ENCODE measurements around the gene RILPL2. TPM values are rescaled to one million over a fixed set of nuclear protein-coding genes. Genes with fewer than 3 reads are reported as not detected.
"Not testable (repeated sequence)": the region's sequence is repeated elsewhere in the genome, so short reads cannot be mapped to it uniquely, and the experiment has no call there.

The RILPL2 gene
- polyA plus RNA-seq, 3 donors = 19.3 to 25.1 (median 21.0) TPM

DNA sequence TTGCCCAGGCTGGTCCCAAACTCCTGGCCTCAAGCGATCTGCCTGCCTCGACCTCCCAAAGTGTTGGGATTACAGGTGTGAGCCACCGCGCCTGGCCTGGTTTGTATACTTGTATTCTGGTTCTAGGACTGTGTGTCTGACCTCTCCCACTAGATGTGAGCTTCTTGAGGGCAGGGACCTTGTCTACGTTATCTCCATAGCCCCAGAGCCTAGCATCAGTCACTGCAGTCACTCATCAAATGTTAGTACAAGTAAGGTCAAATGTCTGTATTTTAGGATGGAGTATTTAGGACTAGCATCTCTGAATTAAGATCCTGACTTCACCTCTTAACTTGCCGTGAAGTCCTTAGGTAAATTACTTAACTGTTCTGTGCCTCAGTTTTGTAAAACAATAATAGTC lies 2.9 kb downstream of the RILPL2 start:
- H3K4me3 Mint-ChIP-seq = peak overlapping the region; percentile 98 to 99
- Histone ChIP-seq H3K4me3 (replicated peaks in 1 of 3; ENCODE audit: low read depth in 2 of 3, low read length in 3 of 3) (peak overlapping the region; percentile 72 to 98 (median 93)), H2AFZ (ENCODE audit: insufficient read depth, low read depth, low read length, poor library complexity, severe bottlenecking) (no peak overlapping the region), H3K27me3 (ENCODE audit: control insufficient read depth in 2 of 2, insufficient read depth in 2 of 2, low read length in 2 of 2) (no peaks in the 10 kb centered on the region), H3K9me3 (replicated peaks in 1 of 2; ENCODE audit: control insufficient read depth in 1 of 2, insufficient read depth in 1 of 2, low read length in 2 of 2) (no peaks in the 10 kb centered on the region), H3K4me2 (replicated peaks; ENCODE audit: extremely low read depth, low read length, poor library complexity, severe bottlenecking) (peak overlapping the region; percentile 70), H3K9ac (ENCODE audit: insufficient read depth, low read length, poor library complexity, severe bottlenecking) (peak overlapping the region; percentile 96), H3K79me2 (ENCODE audit: insufficient read depth, low read length) (peaks cover 90% of the 10 kb centered on the region), H4K20me1 (ENCODE audit: insufficient read depth, low read length) (peaks cover 75% of the 10 kb centered on the region), H3K27ac (ENCODE audit: low read depth in 1 of 2, low read length in 2 of 2) (peak overlapping the region; percentile 96 to 97), H3K4me1 (ENCODE audit: control insufficient read depth in 1 of 2, insufficient read depth in 2 of 2, low read length in 2 of 2) (peaks cover 56 to 58% of the 10 kb centered on the region in 2 donors), H3K36me3 (replicated peaks in 1 of 2; ENCODE audit: control insufficient read depth in 1 of 2, insufficient read depth in 2 of 2, low read length in 2 of 2) (peaks cover 14 to 26% of the 10 kb centered on the region in 2 donors)
- TF ChIP-seq, protein P1, sequence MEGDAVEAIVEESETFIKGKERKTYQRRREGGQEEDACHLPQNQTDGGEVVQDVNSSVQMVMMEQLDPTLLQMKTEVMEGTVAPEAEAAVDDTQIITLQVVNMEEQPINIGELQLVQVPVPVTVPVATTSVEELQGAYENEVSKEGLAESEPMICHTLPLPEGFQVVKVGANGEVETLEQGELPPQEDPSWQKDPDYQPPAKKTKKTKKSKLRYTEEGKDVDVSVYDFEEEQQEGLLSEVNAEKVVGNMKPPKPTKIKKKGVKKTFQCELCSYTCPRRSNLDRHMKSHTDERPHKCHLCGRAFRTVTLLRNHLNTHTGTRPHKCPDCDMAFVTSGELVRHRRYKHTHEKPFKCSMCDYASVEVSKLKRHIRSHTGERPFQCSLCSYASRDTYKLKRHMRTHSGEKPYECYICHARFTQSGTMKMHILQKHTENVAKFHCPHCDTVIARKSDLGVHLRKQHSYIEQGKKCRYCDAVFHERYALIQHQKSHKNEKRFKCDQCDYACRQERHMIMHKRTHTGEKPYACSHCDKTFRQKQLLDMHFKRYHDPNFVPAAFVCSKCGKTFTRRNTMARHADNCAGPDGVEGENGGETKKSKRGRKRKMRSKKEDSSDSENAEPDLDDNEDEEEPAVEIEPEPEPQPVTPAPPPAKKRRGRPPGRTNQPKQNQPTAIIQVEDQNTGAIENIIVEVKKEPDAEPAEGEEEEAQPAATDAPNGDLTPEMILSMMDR (IDR thresholded peaks at IDR 0.05) = no peak
- DNase-seq = no peak
- H3K9me3 Mint-ChIP-seq = peaks cover 0 to 2% (median 0%) of the 10 kb centered on the region in 7 donors
- peak overlapping the region; percentile 98 to 100 (median 99) for H3K27ac Mint-ChIP-seq
- intact Hi-C loops (cut with micrococcal nuclease) = loop anchor here (2.0 to 5.0 kb wide), 3 partner anchors 15 to 46 kb away; no protein-coding TSS in a partner anchor
- H3K27me3 Mint-ChIP-seq (ENCODE audit: low read depth in 3 of 3) = no peaks in the 10 kb centered on the region
- peaks cover 55% of the 10 kb centered on the region for H3K4me1 Mint-ChIP-seq
- H3K36me3 Mint-ChIP-seq = peaks cover 29 to 49% of the 10 kb centered on the region in 2 donors
- no CpG with 5 or more reads among the region's 6 CpGs for WGBS (ENCODE audit: insufficient coverage)

DNA sequence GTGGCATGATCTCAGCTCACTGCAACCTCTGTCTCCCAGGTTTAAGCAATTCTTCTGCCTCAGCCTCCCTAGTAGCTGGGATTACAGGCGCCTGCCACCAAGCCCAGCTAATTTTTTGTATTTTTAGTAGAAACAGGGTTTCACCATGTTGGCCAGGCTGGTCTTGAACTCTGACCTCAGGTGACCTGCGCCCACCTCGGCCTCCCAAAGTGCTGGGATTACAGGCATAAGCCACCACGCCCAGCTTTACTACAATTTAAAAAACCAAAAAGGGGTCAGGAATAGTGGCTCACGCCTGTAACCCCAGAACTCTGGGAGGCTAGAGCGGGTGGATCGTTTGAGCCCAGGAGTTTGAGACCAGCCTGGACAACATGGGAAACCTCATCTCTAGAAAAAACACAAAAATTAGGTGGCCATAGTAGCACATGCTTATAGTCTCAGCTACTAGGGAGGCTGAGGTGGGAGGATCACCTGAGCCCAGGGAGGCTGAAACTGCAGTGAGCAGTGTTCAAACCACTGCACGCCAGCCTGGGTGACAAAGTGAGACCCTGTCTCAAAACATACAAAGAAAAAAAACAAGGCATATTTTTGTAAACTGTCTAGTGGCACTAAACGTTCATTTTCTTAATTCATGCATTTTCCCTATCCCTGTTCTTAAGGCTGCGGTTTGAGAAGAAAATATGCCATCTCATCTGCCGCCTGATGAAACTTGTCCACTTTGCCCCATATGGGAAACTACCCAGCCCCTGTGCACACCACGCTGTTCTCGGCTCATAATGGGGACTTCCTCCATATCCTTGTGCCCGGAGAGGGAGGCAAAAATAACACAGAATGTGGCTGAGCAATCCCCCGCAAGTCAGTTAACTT lies 4.3 kb downstream of the RILPL2 start:
- peak overlapping the region; percentile 72 to 98 (median 93) for H3K4me3 ChIP-seq (replicated peaks in 1 of 3; ENCODE audit: low read depth in 2 of 3, low read length in 3 of 3)
- Mint-ChIP-seq H3K4me1 (peaks cover 48% of the 10 kb centered on the region), H3K4me3 (peak overlapping the region; percentile 98 to 99), H3K27ac (peak overlapping the region; percentile 98 to 100 (median 99)), H3K36me3 (peaks cover 41 to 64% of the 10 kb centered on the region in 2 donors)
- H4K20me1 ChIP-seq (ENCODE audit: insufficient read depth, low read length) = peaks cover 89% of the 10 kb centered on the region
- H2AFZ ChIP-seq (ENCODE audit: insufficient read depth, low read depth, low read length, poor library complexity, severe bottlenecking); H3K9me3 Mint-ChIP-seq; H3K9me3 ChIP-seq (replicated peaks in 1 of 2; ENCODE audit: control insufficient read depth in 1 of 2, insufficient read depth in 1 of 2, low read length in 2 of 2); H3K27me3 Mint-ChIP-seq (ENCODE audit: low read depth in 3 of 3); H3K27me3 ChIP-seq (ENCODE audit: control insufficient read depth in 2 of 2, insufficient read depth in 2 of 2, low read length in 2 of 2): not testable (repeated sequence)
- DNase-seq = peak; percentile 90 to 98 (median 91)
- peak overlapping the region; percentile 70 for H3K4me2 ChIP-seq (replicated peaks; ENCODE audit: extremely low read depth, low read length, poor library complexity, severe bottlenecking)
- H3K4me1 ChIP-seq (ENCODE audit: control insufficient read depth in 1 of 2, insufficient read depth in 2 of 2, low read length in 2 of 2) = peaks cover 47 to 50% of the 10 kb centered on the region in 2 donors
- WGBS (ENCODE audit: insufficient coverage) = 48% methylated on average over 6 of the region's 15 CpGs
- intact Hi-C loops (cut with micrococcal nuclease) = loop anchor here (1.0 to 5.0 kb wide), 5 partner anchors 16 to 69 kb away; no protein-coding TSS in a partner anchor
- H3K36me3 ChIP-seq (replicated peaks in 1 of 2; ENCODE audit: control insufficient read depth in 1 of 2, insufficient read depth in 2 of 2, low read length in 2 of 2) = peaks cover 23 to 41% of the 10 kb centered on the region in 2 donors
- peaks cover 97% of the 10 kb centered on the region for H3K79me2 ChIP-seq (ENCODE audit: insufficient read depth, low read length)
- peak overlapping the region; percentile 96 to 97 for H3K27ac ChIP-seq (ENCODE audit: low read depth in 1 of 2, low read length in 2 of 2)
- peak overlapping the region; percentile 96 for H3K9ac ChIP-seq (ENCODE audit: insufficient read depth, low read length, poor library complexity, severe bottlenecking)

DNA sequence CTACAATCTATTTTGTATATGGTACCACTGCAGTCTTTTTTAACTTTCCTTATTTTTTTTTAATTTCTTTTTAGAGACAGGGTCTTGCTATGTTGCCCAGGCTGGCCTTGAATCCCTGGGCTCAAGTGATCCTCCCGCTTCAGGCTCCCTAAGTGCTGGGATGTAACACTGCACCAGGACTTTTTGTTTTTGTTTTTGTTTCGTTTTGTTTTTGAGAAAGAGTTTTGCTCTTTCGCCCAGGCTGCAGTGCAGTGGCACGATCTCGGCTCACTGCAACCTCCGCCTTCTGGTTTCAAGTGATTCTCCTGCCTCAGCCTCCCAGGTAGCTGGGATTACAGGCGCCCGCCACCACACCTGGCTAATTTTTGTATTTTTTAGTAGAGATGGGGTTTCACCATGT lies 7.4 kb downstream of the RILPL2 start:
- H3K9ac ChIP-seq (ENCODE audit: insufficient read depth, low read length, poor library complexity, severe bottlenecking); DNase-seq; H3K9me3 ChIP-seq (replicated peaks in 1 of 2; ENCODE audit: control insufficient read depth in 1 of 2, insufficient read depth in 1 of 2, low read length in 2 of 2); H3K27me3 Mint-ChIP-seq (ENCODE audit: low read depth in 3 of 3); H2AFZ ChIP-seq (ENCODE audit: insufficient read depth, low read depth, low read length, poor library complexity, severe bottlenecking); H3K4me3 Mint-ChIP-seq; H3K9me3 Mint-ChIP-seq; H3K27ac ChIP-seq (ENCODE audit: low read depth in 1 of 2, low read length in 2 of 2); H3K27me3 ChIP-seq (ENCODE audit: control insufficient read depth in 2 of 2, insufficient read depth in 2 of 2, low read length in 2 of 2); H3K4me2 ChIP-seq (replicated peaks; ENCODE audit: extremely low read depth, low read length, poor library complexity, severe bottlenecking); H3K4me3 ChIP-seq (replicated peaks in 1 of 3; ENCODE audit: low read depth in 2 of 3, low read length in 3 of 3); intact Hi-C loops (cut with micrococcal nuclease): not testable (repeated sequence)
- peaks cover 28 to 64% of the 10 kb centered on the region in 2 donors for H3K36me3 ChIP-seq (replicated peaks in 1 of 2; ENCODE audit: control insufficient read depth in 1 of 2, insufficient read depth in 2 of 2, low read length in 2 of 2)
- peak overlapping the region in 4 of 7 donors; percentile 46 to 83 (median 50) for H3K27ac Mint-ChIP-seq
- H3K4me1 ChIP-seq (ENCODE audit: control insufficient read depth in 1 of 2, insufficient read depth in 2 of 2, low read length in 2 of 2) = peaks cover 28 to 29% of the 10 kb centered on the region in 2 donors
- 98% methylated on average over 6 of the region's 8 CpGs for WGBS (ENCODE audit: insufficient coverage)
- H4K20me1 ChIP-seq (ENCODE audit: insufficient read depth, low read length) = peaks cover 98% of the 10 kb centered on the region
- peaks cover 100% of the 10 kb centered on the region for H3K79me2 ChIP-seq (ENCODE audit: insufficient read depth, low read length)
- H3K4me1 Mint-ChIP-seq = peaks cover 31% of the 10 kb centered on the region
- H3K36me3 Mint-ChIP-seq = peaks cover 52 to 76% of the 10 kb centered on the region in 2 donors

All from CD14-positive monocyte (primary cell).